K562 treated with DMSO at 1 percent for 24 hours (cell line): ENCODE measurements around the gene RAF1. TPM values are rescaled to one million over a fixed set of nuclear protein-coding genes. Genes with fewer than 3 reads are reported as not detected.

ENCODE experiments used
- total RNA-seq: library from RNA; unstranded; fragments of 300-600 nt; gene quantifications from 2 replicates; pipeline ENCODE4 v1.2.3, GENCODE V29; 2022; ENCODE audit warnings: low read depth; ENCODE audit not compliant: insufficient read depth

Gene RAF1
- total RNA-seq, result 73.7 and 77.4 TPM in 2 replicates

DNA sequence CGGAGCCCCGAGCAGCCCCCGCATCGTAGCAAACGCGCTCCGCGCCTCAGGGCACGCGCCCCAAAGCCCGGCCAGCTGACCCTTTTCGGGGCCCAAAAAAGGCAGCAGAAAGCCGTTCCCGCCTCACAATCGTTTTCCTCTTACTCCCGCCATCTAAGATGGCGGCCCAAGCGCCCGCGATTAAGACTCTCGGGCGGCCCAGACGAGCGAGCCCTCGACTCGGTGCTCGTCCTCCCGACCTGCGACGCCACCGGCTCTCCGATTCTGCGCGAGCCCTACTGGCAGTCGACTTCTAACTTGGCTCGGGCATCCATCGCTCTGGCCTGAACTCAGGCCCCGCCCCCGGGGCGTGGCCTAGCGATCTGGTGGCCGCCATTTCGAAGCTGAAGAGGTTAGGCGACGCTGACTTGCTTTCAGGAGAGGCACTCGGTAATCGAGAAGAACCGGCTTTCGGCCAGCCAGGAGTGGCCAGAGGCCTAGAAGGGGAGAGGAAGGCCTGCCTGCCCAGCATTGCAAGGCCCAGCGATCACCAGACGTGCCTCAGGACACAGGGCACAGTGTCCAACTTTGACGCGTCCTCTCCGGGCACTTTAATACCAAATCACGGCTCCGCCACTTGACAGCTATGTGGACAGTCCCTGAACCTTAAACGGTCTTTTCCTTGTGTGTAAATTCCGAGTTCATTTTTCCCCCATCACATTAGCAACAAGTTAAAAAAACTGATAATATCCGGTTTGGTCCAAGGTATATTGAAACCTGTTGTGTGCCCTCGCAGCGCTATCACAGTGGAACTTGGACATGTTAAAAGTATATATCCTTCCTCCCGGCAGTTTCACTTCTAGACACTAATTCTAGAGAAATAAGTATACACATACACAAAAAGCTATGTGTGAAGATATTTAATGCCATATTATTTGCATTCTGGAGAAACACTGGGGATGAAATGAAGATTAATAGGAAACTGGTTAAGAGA lies at the start of gene RAF1:
RAF1 (minus strand) TSS at position 182 of the 973 bp plus-strand sequence. CDS start 45,396 bp downstream, outside the sequence.

DNA sequence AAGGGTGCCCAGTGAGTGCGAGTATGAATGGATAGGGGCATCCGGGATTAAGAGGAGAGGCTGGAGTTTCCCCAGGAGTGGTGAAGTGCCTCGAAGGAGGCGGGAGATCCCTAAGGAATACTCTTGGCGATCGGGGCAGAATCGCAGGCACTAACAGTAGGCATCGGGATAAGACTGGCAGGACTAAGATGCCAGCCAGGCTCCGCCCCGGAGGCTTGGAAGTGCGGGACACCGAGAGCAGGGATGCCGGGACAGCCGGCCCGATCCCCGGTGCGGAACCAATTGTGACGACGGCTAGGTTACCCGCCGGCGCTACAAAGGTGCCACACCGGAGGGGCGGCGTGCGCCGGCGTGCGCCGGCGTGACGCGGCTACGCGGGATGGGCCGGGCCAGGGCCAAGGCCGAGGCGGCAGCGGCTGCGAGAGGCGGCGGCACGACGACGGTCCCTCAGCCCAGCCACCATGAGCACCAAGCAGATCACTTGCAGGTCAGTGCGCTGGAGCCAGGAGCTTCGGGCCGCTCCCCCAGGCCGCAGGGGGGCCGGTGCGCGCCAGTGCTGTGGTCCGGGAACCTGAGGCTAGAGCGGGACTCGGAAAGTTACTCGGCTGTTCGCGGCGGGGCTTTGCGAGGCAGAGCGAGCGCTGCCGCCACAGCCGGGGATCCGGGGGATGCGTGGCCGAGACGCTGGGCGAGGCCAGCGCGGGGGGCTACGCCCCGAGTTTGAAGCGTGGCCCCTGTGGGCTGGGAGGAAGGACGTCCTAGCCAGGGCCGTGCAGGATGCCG lies 107.0 kb downstream of the RAF1 start, which contains the start of gene MKRN2:
MKRN2 (plus strand) TSS at position 398 of the 783 bp plus-strand sequence; CDS start at position 462, 64 bp downstream.

DNA sequence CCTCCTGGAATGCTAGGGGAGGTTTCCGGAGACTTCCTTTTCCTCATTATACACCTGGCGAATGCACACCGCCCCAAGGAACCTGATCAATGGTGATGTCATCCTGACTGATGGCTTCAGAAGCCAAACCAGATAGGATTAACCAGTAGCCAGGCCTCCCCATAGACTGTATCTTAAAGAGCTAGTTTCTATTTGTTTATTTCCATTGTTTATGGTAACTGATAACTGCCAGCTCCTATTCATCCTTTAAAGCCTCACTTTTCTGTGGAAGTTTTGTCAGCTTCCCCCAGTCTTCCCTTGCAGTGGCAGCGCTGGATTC lies 118.5 kb downstream of the RAF1 start, which contains the start of gene MKRN2OS:
MKRN2OS (minus strand) TSS at position 27 of the 319 bp plus-strand sequence. CDS start 35 bp downstream, outside the sequence.

Other genes starting within 250 kb of the RAF1 start
- gene TSEN2, start 179.6 kb downstream of the RAF1 start, total RNA-seq, result 7.5 and 10.2 TPM in 2 replicates
- gene MKRN2OS, start 118.6 kb downstream of the RAF1 start, total RNA-seq, result not detected in 2 replicates
- 32.8 and 34.0 TPM in 2 replicates for gene MKRN2, start 107.0 kb downstream of the RAF1 start, total RNA-seq
- 1.5 TPM in 1 of 2 replicates, not detected in the other for gene TMEM40, start 95.1 kb upstream of the RAF1 start, total RNA-seq
- gene CAND2, start 132.6 kb upstream of the RAF1 start, total RNA-seq, result 15.0 and 15.7 TPM in 2 replicates
- 2,006 and 2,109 TPM in 2 replicates for gene RPL32, start 177.4 kb upstream of the RAF1 start, total RNA-seq